K562 (cell line): ENCODE measurements around the gene CDKN1C. TPM values are rescaled to one million over a fixed set of nuclear protein-coding genes. Genes with fewer than 3 reads are reported as not detected.

Source experiments
- CREB3L1 ChIP-seq: fragments of 450-650 bp; IDR thresholded peaks from 2 replicates; pipeline ENCODE4 v1.6.1; 2014; ENCODE audit warnings: low read depth, mild to moderate bottlenecking, moderate library complexity, borderline replicate concordance
- CSDE1 ChIP-seq, 2 experiments: fragments of 450-650 bp; IDR thresholded peaks; 2 replicates each; pipeline ENCODE4 v1.6.1; 2016; ENCODE audit warnings: mild to moderate bottlenecking in 1 of 2
- DACH1 ChIP-seq: fragments of 450-650 bp; IDR thresholded peaks from 2 replicates; pipeline ENCODE4 v1.6.1; 2018; ENCODE audit not compliant: partially characterized antibody
- ETS1 ChIP-seq: conservative IDR thresholded peaks from 2 replicates; pipeline ENCODE4 v1.6.1; 2011; ENCODE audit warnings: low read depth, mild to moderate bottlenecking, low read length; ENCODE audit not compliant: control insufficient read depth
- GATA2 ChIP-seq: sonication (generic); formaldehyde crosslinking; IDR thresholded peaks from 2 replicates; pipeline ENCODE4 v1.4.0; 2020; ENCODE audit warnings: mild to moderate bottlenecking, missing genetic modification reagents
- HIVEP1 ChIP-seq: fragments of 250-450 bp; sonication (Bioruptor Pico); IDR thresholded peaks from 2 replicates; pipeline ENCODE4 v1.4.0; 2020; ENCODE audit warnings: mild to moderate bottlenecking
- MAFF ChIP-seq: IDR thresholded peaks from 2 replicates; pipeline ENCODE4 v1.6.1; 2012; ENCODE audit warnings: low read length, improper control_type of control experiment
- MBD1 ChIP-seq: fragments of 250-450 bp; sonication (Bioruptor Pico); IDR thresholded peaks from 2 replicates; pipeline ENCODE4 v1.8.0; 2022; ENCODE audit warnings: inconsistent platforms
- MNT ChIP-seq, 2 experiments: fragments of 450-650 bp; conservative IDR thresholded peaks; 2 replicates each; pipeline ENCODE4 v1.6.1; 2017; ENCODE audit warnings: mild to moderate bottlenecking in 2 of 2, moderate library complexity in 2 of 2
- RBFOX2 ChIP-seq: fragments of 200-400 bp; formaldehyde crosslinking; IDR thresholded peaks from 2 replicates; pipeline ENCODE4 v1.6.1; 2017; ENCODE audit warnings: low read depth, mild to moderate bottlenecking, low read length, moderate library complexity
- SRSF7 ChIP-seq: fragments of 200-400 bp; formaldehyde crosslinking; optimal IDR thresholded peaks from 2 replicates; pipeline ENCODE3; 2017; ENCODE audit warnings: mild to moderate bottlenecking, low read depth, low read length
- TFE3 ChIP-seq: fragments of 450-650 bp; formaldehyde crosslinking; IDR thresholded peaks from 2 replicates; pipeline ENCODE4 v1.4.0; 2020; ENCODE audit warnings: mild to moderate bottlenecking, mixed read lengths
- ZBTB26 ChIP-seq: fragments of 450-650 bp; formaldehyde crosslinking; IDR thresholded peaks from 2 replicates; pipeline ENCODE4 v1.4.0; 2022; ENCODE audit warnings: missing genetic modification characterization
- ZFP36 ChIP-seq: fragments of 150-350 bp; IDR thresholded peaks from 2 replicates; pipeline ENCODE4 v1.6.1; 2018; ENCODE audit warnings: low read length, low read depth; ENCODE audit not compliant: partially characterized antibody
- ZNF695 ChIP-seq: fragments of 450-650 bp; formaldehyde crosslinking; IDR thresholded peaks from 2 replicates; pipeline ENCODE4 v1.4.0; 2020; ENCODE audit warnings: mild to moderate bottlenecking, moderate library complexity
- polyA plus RNA-seq, 8 experiments: library from polyadenylated mRNA; depleted of rRNA in 4 of 8; stranded (reverse) in 5 of 8; unstranded in 3 of 8; fragments of >200 nt; fragmentation: Nextera tagmentation in 2 of 8; fragmentation: Illumina TruSeq in 1 of 8; extraction: Ambion mirVana in 2 of 8; extraction: Trizol in 1 of 8; gene quantifications; 2 replicates each; pipeline versions ENCODE4 v1.2.1 to v1.2.3, GENCODE V29; 2011 to 2014; ENCODE audit warnings: inconsistent platforms in 1 of 8, missing spikeins in 1 of 8
- total RNA-seq, 7 experiments: library from RNA; depleted of rRNA in 6 of 7; stranded (reverse); fragments of >200 nt in 6 of 7; fragmentation: Illumina TruSeq in 2 of 7; extraction: Trizol in 2 of 7; gene quantifications; 2 replicates each; pipeline versions ENCODE4 v1.2.1 to v1.2.3, GENCODE V29; 2011 to 2021; ENCODE audit warnings: low replicate concordance in 1 of 7

Gene CDKN1C
- total and polyA plus RNA-seq, 9 of the 15 experiments (the other 6 are each of a cell fraction or from before 2014, with no cell fraction given) = 2.8 to 21.1 (median 9.3) TPM

- TF ChIP-seq ETS1 = 0 out of 2 replicates have a peak, but pooled peaks have one; percentile 53
- TF ChIP-seq RBFOX2 = 0 out of 2 replicates have a peak, but pooled peaks have one; percentile 13
- TF ChIP-seq CREB3L1 = no peak
- TF ChIP-seq DACH1 = peak; percentile 88
- TF ChIP-seq TFE3 = no peak
- TF ChIP-seq MNT (conservative IDR thresholded peaks at IDR 0.05) = peak; percentile 58 to 68; a peak in 3 of 4 replicates
- no peak for TF ChIP-seq CSDE1 (IDR thresholded peaks at IDR 0.05)
- no peak for TF ChIP-seq ZNF695
- TF ChIP-seq MBD1 (CRISPR knock-in tag) = no peak
- no peak for TF ChIP-seq ZFP36
- TF ChIP-seq SRSF7 = no peak
- TF ChIP-seq ZBTB26 (CRISPR knock-in tag) = no peak
- TF ChIP-seq GATA2 (CRISPR knock-in tag) = 0 out of 2 replicates have a peak, but pooled peaks have one; percentile 33
- TF ChIP-seq MAFF = no peak
- no peak for TF ChIP-seq HIVEP1 (CRISPR knock-in tag)
Observed at GRCh38 chr11:2867722-2868505, 17.7 kb downstream of the CDKN1C start (continued).
